ENCODE measurements around the gene SPATA33. TPM values are rescaled to one million over a fixed set of nuclear protein-coding genes. Genes with fewer than 3 reads are reported as not detected.

The SPATA33 gene
- total RNA-seq, 1 donor from 2014 or later: 13.8 TPM

- Mint-ChIP-seq H3K27ac (ENCODE audit: unreplicated experiment) (no peak overlapping the region), H3K36me3 (ENCODE audit: low read depth, unreplicated experiment) (peaks cover 34% of the 10 kb centered on the region), H3K4me1 (ENCODE audit: unreplicated experiment) (peaks cover 13% of the 10 kb centered on the region), H3K9me3 (ENCODE audit: unreplicated experiment) (no peaks in the 10 kb centered on the region), H3K27me3 (ENCODE audit: unreplicated experiment) (peaks cover 13% of the 10 kb centered on the region), H3K4me3 (ENCODE audit: unreplicated experiment) (peak overlapping the region; percentile 37)
- no peak for DNase-seq (ENCODE audit: low spot score)
- no peak for TF ChIP-seq CTCF (IDR thresholded peaks at IDR 0.05; ENCODE audit: unreplicated experiment)
These were observed 11.4 kb upstream of the SPATA33 start for GRCh38 chr16:89646270-89646669.

- Mint-ChIP-seq H3K9me3 (ENCODE audit: unreplicated experiment) (no peaks in the 10 kb centered on the region), H3K4me3 (ENCODE audit: unreplicated experiment) (no peak overlapping the region), H3K36me3 (ENCODE audit: low read depth, unreplicated experiment) (peaks cover 36% of the 10 kb centered on the region), H3K4me1 (ENCODE audit: unreplicated experiment) (peaks cover 10% of the 10 kb centered on the region), H3K27me3 (ENCODE audit: unreplicated experiment) (peaks cover 13% of the 10 kb centered on the region), H3K27ac (ENCODE audit: unreplicated experiment) (no peak overlapping the region)
- no peak for TF ChIP-seq CTCF (IDR thresholded peaks at IDR 0.05; ENCODE audit: unreplicated experiment)
- no peak for DNase-seq (ENCODE audit: low spot score)
These were observed 10.7 kb upstream of the SPATA33 start for GRCh38 chr16:89646906-89647305.

- no peak overlapping the region for H3K27ac Mint-ChIP-seq (ENCODE audit: unreplicated experiment)
- TF ChIP-seq CTCF (IDR thresholded peaks at IDR 0.05; ENCODE audit: unreplicated experiment): no peak
- no peaks in the 10 kb centered on the region for H3K9me3 Mint-ChIP-seq (ENCODE audit: unreplicated experiment)
- no peak overlapping the region for H3K4me3 Mint-ChIP-seq (ENCODE audit: unreplicated experiment)
- H3K27me3 Mint-ChIP-seq (ENCODE audit: unreplicated experiment): peaks cover 5% of the 10 kb centered on the region
- no peak for DNase-seq (ENCODE audit: low spot score)
- peaks cover 2% of the 10 kb centered on the region for H3K4me1 Mint-ChIP-seq (ENCODE audit: unreplicated experiment)
- H3K36me3 Mint-ChIP-seq (ENCODE audit: low read depth, unreplicated experiment): peaks cover 22% of the 10 kb centered on the region
These were observed 6.1 kb upstream of the SPATA33 start for GRCh38 chr16:89651584-89651983.

GRCh38 chr16:89653656-89654295 is 3.9 kb upstream of the SPATA33 start:
- peaks cover 7% of the 10 kb centered on the region for H3K4me1 Mint-ChIP-seq (ENCODE audit: unreplicated experiment)
- DNase-seq (ENCODE audit: low spot score): no peak
- H3K4me3 Mint-ChIP-seq (ENCODE audit: unreplicated experiment): peak overlapping the region; percentile 42
- peak overlapping the region; percentile 61 for H3K27ac Mint-ChIP-seq (ENCODE audit: unreplicated experiment)
- no peak for TF ChIP-seq CTCF (IDR thresholded peaks at IDR 0.05; ENCODE audit: unreplicated experiment)
- H3K9me3 Mint-ChIP-seq (ENCODE audit: unreplicated experiment): no peaks in the 10 kb centered on the region
- peaks cover 8% of the 10 kb centered on the region for H3K27me3 Mint-ChIP-seq (ENCODE audit: unreplicated experiment)
- peaks cover 24% of the 10 kb centered on the region for H3K36me3 Mint-ChIP-seq (ENCODE audit: low read depth, unreplicated experiment)

- Mint-ChIP-seq H3K36me3 (ENCODE audit: low read depth, unreplicated experiment) (peaks cover 26% of the 10 kb centered on the region), H3K4me1 (ENCODE audit: unreplicated experiment) (peaks cover 8% of the 10 kb centered on the region), H3K9me3 (ENCODE audit: unreplicated experiment) (no peaks in the 10 kb centered on the region), H3K27ac (ENCODE audit: unreplicated experiment) (no peak overlapping the region), H3K4me3 (ENCODE audit: unreplicated experiment) (peak overlapping the region; percentile 87), H3K27me3 (ENCODE audit: unreplicated experiment) (peaks cover 10% of the 10 kb centered on the region)
- TF ChIP-seq CTCF (IDR thresholded peaks at IDR 0.05; ENCODE audit: unreplicated experiment): no peak
- DNase-seq (ENCODE audit: low spot score): no peak
These were observed 2.5 kb upstream of the SPATA33 start for GRCh38 chr16:89655062-89655643.
